Uterus (tissue), 2 donors: ENCODE results near the gene HRG.

ENCODE experiments used
- CTCF ChIP-seq, 4 experiments: fragments of 200-600 bp in 2 of 4; fragments of 450-650 bp in 2 of 4; sonication (generic) in 2 of 4; IDR thresholded peaks; one replicate each; pipeline ENCODE4 v1.5.1; 2016 to 2019; ENCODE audit warnings: antibody characterized with exemption in 4 of 4, mild to moderate bottlenecking in 2 of 4, moderate library complexity in 1 of 4
- POLR2A ChIP-seq, 2 donors: fragments of 450-650 bp; IDR thresholded peaks; one replicate each; pipeline ENCODE4 v1.6.1; 2016; ENCODE audit warnings: antibody characterized with exemption in 2 of 2, mild to moderate bottlenecking in 1 of 2, moderate library complexity in 1 of 2

GRCh38 chr3:186694288-186695032 is 28.6 kb downstream of the HRG start:
- TF ChIP-seq CTCF (IDR thresholded peaks at IDR 0.05) (no peak), POLR2A (IDR thresholded peaks at IDR 0.05) (no peak)
